Astrocyte (in vitro differentiated cells and primary cell): Measurements from ENCODE around the gene PLAC8.
"Not testable (repeated sequence)": the region's sequence is repeated elsewhere in the genome, so short reads cannot be mapped to it uniquely, and the experiment has no call there.

Experiments
- EZH2 ChIP-seq: IDR thresholded peaks from 2 replicates; pipeline ENCODE4 v1.6.1; 2012; ENCODE audit warnings: mild to moderate bottlenecking, low read length, inconsistent platforms; ENCODE audit not compliant: insufficient read depth
- TF ChIP-seq, protein P1 (sequence below): IDR thresholded peaks from 2 replicates; pipeline ENCODE4 v1.5.1; 2011; ENCODE audit warnings: low read depth, mild to moderate bottlenecking, inconsistent platforms, low read length, moderate library complexity; ENCODE audit not compliant: insufficient read depth

DNA sequence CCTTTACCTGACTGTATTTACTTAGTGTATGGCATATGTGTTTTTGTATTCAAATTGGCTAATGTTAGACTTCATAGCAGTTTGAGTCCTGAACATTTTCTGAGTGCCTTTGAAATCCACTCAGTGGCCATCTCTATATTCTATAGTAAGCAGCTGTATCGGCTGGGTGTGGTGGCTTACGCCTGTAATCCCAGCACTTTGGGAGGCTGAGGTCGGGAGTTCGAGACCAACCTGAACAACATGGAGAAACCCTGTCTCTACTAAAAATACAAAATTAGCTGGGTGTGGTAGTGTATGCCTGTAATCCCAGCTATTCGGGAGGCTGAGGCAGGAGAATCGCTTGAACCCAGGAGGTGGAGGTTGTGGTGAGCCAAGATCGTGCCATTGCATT, 2.8 kb downstream of the PLAC8 start:
- TF ChIP-seq, protein P1, sequence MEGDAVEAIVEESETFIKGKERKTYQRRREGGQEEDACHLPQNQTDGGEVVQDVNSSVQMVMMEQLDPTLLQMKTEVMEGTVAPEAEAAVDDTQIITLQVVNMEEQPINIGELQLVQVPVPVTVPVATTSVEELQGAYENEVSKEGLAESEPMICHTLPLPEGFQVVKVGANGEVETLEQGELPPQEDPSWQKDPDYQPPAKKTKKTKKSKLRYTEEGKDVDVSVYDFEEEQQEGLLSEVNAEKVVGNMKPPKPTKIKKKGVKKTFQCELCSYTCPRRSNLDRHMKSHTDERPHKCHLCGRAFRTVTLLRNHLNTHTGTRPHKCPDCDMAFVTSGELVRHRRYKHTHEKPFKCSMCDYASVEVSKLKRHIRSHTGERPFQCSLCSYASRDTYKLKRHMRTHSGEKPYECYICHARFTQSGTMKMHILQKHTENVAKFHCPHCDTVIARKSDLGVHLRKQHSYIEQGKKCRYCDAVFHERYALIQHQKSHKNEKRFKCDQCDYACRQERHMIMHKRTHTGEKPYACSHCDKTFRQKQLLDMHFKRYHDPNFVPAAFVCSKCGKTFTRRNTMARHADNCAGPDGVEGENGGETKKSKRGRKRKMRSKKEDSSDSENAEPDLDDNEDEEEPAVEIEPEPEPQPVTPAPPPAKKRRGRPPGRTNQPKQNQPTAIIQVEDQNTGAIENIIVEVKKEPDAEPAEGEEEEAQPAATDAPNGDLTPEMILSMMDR, result not testable (repeated sequence)
- not testable (repeated sequence) for TF ChIP-seq EZH2
